Keratinocyte (primary cell): ENCODE results near the gene KIF16B.

Experiments
- CTCF ChIP-seq, 3 experiments: IDR thresholded peaks in 1 of 3; conservative IDR thresholded peaks in 1 of 3; optimal IDR thresholded peaks in 1 of 3; 2 replicates in 2 of 3; 3 replicates in 1 of 3; pipeline versions ENCODE3 to v1.5.1; 2011; ENCODE audit warnings: low read length in 3 of 3, mild to moderate bottlenecking in 3 of 3, moderate library complexity in 2 of 3, control low read depth in 1 of 3, inconsistent platforms in 1 of 3; ENCODE audit not compliant: insufficient read depth in 2 of 3; ENCODE audit errors: extremely low read depth in 1 of 3
- EZH2 ChIP-seq: IDR thresholded peaks from one replicate; pipeline ENCODE4 v1.6.1; 2012; ENCODE audit warnings: inconsistent platforms, mild to moderate bottlenecking, low read length, moderate library complexity

DNA sequence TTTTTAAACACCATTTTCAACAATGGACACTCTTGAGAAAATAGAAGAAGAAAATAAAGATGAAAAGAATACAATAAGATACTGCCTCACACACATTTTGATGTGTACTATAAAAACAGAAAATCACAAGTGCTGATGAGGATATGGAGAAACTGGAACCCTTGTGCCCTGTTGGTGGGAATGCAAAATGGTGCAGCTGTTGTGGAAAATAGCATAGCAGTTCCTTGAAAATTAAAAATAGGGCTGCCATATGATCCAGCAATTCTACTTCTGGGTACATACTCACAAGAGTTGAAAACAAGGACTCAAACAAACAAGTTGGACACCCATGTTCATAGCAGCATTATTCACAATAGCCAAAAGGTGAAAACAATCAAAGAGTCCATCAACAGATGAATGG lies 173.0 kb downstream of the KIF16B start:
- TF ChIP-seq CTCF (optimal IDR thresholded peaks at IDR 0.05 in 1 of 3, IDR thresholded peaks at IDR 0.05 in 1 of 3, conservative IDR thresholded peaks at IDR 0.05 in 1 of 3; ENCODE audit: extremely low read depth in 1 of 3, insufficient read depth in 2 of 3, low read length in 3 of 3) (no peak), EZH2 (no peak)
